AG04449 (cell line): ENCODE measurements around the gene CELA2A.

Experiments
- CTCF ChIA-PET: fragments of 350-600 bp; formaldehyde crosslinking; extraction: SDS; loops from one replicate; lab custom pipeline; 2021; ENCODE audit warnings: antibody characterized with exemption; lab: Yijun Ruan, JAX
- POLR2A ChIA-PET: fragments of 400-600, 350-600 bp; formaldehyde crosslinking; extraction: SDS; loops from one replicate; lab custom pipeline; 2020; ENCODE audit warnings: antibody characterized with exemption, inconsistent platforms; lab: Yijun Ruan, JAX
- DNase-seq: peaks from one replicate; pipeline ENCODE4 v3.0.0-alpha.2; 2010; ENCODE audit warnings: low read depth, low spot score
- H3K4me3 ChIP-seq: 2 replicates; pipeline ENCODE4 v1.5.1; 2011; ENCODE audit warnings: low read depth, mild to moderate bottlenecking, control low read depth, low read length
- TF ChIP-seq, protein P1 (sequence below): IDR thresholded peaks from one replicate; pipeline ENCODE4 v1.5.1; 2011; ENCODE audit warnings: mild to moderate bottlenecking, moderate library complexity, low read length, control low read depth, inconsistent platforms; ENCODE audit not compliant: insufficient read depth; ENCODE audit errors: missing control alignments

The CELA2A gene

DNA sequence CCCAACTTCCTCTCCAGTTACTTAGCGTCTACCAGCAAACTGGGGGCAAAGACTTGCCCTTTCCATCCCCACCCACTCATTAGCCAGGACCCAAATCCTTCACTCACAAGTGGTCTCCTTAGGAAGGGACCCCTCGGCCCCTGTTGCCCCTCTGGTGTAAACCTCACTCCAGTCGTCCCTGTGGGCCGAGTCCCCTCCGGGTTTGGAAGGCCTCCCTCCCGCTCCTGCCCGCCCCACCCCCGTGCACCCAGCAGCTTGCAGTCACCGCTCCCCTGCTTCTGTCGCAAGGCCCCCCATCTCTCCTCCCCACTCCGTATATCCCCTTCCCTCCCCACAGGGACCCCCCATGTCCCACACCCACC is 45.7 kb upstream of the CELA2A start:
- H3K4me3 ChIP-seq: peak overlapping the region; percentile 83
- TF ChIP-seq, protein P1, sequence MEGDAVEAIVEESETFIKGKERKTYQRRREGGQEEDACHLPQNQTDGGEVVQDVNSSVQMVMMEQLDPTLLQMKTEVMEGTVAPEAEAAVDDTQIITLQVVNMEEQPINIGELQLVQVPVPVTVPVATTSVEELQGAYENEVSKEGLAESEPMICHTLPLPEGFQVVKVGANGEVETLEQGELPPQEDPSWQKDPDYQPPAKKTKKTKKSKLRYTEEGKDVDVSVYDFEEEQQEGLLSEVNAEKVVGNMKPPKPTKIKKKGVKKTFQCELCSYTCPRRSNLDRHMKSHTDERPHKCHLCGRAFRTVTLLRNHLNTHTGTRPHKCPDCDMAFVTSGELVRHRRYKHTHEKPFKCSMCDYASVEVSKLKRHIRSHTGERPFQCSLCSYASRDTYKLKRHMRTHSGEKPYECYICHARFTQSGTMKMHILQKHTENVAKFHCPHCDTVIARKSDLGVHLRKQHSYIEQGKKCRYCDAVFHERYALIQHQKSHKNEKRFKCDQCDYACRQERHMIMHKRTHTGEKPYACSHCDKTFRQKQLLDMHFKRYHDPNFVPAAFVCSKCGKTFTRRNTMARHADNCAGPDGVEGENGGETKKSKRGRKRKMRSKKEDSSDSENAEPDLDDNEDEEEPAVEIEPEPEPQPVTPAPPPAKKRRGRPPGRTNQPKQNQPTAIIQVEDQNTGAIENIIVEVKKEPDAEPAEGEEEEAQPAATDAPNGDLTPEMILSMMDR: no peak
- no peak for DNase-seq
- ChIA-PET CTCF (interaction anchor here (0.9 to 2.5 kb wide), 2 partner anchors 13 to 21 kb away, joined by 3 to 11 read pairs; no protein-coding TSS in a partner anchor), POLR2A (no interaction called here)

DNA sequence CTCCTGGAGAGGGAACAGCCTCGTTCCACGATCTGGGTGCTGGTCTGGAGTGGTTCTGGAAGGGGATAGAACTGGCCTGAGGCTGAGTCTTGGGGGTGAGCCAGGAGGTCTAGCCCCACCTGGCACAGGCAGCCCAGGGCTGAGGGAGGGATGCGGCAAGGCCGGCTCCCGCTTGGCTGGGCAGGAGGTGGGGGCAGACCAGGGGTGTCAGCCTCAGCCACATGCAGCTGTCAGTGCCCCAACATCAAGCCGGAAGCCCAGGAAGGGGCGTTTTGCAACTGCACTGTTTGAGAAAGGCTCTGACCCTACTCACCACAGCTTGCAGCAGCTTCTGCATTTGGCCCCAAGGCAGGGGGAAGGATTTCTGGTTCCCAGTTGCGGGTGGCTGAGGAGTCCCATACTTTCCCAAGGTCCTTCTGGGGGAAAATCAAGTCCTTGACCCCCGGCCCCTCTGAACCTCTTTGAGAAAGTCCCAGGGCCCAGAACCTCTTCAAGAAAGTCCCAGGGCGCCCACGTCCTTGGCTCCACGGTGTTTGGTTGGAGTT is 44.9 kb upstream of the CELA2A start:
- DNase-seq: no peak
- ChIA-PET POLR2A (no interaction called here), CTCF (interaction anchor here (0.9 to 2.5 kb wide), 4 partner anchors 12 to 283 kb away, joined by 3 to 13 read pairs (median 8); no protein-coding TSS in a partner anchor)
- peak overlapping the region; percentile 83 for H3K4me3 ChIP-seq
- TF ChIP-seq, protein P1: no peak

DNA sequence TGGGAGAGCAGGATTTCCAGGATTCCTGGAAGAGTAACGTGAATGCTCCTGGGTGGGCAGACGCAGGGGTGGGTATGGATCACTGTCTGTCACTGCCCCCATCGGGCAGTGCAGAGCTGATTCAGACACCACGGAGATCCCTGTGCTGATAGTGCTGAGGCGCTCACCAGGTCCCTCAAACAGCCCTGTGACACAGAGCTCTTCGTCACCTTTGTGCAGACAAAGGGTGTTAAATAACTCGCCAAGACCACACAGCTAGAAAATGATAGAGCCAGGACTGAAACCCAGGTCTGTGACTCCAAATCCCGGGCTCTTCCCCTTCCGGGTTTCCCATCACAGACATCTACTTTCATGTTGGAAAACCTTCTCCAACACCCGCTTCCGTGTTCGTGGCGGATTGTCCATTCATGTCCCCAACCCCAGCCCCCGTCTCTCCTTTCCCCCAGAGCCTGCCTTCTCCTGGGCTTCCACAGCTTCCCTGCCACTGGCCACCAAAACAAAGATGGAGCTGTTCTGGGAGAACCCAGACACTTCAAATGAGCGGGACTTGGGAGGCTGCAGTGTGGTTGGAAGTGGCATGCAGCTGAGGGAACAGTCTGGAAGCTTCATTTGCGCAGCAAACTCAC is 44.2 kb upstream of the CELA2A start:
- no peak for DNase-seq
- POLR2A ChIA-PET: interaction anchor here (0.9 to 1.1 kb wide), 2 partner anchors 18 to 74 kb away, joined by 4 read pairs; no protein-coding TSS in a partner anchor
- TF ChIP-seq, protein P1: no peak
- CTCF ChIA-PET: interaction anchor here (1.0 to 2.5 kb wide), 4 partner anchors 13 to 284 kb away, joined by 3 to 13 read pairs (median 8); no protein-coding TSS in a partner anchor
- peak overlapping the region; percentile 83 for H3K4me3 ChIP-seq

DNA sequence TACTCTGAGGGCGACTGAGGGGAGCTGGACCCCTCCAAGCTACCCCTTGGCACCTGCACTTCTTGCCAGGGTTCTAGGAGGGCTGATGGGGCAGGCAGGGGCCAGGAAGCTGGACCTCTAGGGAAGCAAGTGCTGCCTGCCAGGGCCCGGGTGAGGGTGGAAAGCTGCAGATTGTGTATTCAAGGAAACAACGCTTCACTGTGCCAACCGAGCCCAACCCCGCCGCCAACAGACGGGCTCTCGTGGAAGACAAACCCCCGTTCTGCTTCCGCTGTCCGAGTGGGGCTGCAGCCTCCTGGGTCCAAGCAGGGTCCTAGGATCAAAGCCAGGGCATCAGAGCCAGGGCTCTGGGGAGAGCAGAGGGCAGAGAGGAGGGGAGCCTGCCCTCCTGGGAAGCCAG is 43.7 kb upstream of the CELA2A start:
- ChIA-PET POLR2A (interaction anchor here (0.9 to 1.1 kb wide), 2 partner anchors 17 to 75 kb away, joined by 4 read pairs; no protein-coding TSS in a partner anchor), CTCF (interaction anchor here (1.0 to 2.5 kb wide), 4 partner anchors 13 to 284 kb away, joined by 3 to 13 read pairs (median 8); no protein-coding TSS in a partner anchor)
- TF ChIP-seq, protein P1: no peak
- no peak for DNase-seq
- no peak overlapping the region for H3K4me3 ChIP-seq

DNA sequence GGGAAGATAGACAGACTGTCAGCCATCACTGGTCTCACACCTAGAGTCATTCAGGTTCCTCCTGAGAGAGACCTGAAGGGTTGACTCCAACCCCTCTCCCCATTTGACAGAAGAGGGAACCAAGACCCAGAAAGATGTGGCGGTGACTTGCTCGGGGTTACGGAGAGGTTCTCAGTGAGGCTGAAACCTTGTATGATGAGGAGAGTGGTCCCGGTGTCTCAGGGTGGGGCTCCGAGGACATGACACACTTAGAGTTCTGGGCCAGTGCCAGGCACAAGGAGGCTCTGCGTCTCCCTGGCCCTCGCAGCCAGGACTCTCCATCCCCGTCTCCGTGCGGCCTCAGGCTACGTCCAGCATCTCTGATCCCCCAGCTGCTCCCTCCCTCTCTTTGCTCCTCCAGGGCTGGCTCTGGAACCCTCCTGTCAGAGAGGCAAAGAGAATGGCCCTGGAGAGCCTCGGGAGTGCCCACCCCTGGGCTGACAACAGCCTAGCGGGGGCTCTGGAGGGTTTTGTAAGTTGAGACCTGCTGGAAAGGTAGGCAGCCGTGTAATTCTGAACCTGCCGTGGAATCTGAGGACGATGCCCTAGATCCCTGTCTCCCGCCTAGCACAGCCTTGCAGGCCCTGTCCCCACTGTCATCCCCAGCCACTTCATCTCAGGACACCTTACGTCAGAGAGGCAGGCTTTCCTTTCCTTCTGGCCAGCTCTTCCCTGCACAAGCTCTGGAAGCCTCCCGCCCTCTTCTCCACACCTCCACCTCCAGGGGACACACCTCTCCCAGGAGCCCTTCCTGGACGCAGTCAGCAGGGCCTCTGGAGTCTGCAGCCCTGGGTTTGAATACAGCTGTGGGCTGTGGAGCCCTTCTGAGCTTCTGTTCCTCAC is 42.7 kb upstream of the CELA2A start:
- TF ChIP-seq, protein P1: no peak
- POLR2A ChIA-PET: interaction anchor here (0.5 kb wide), 1 partner anchor 12 kb away, joined by 3 read pairs; no protein-coding TSS in a partner anchor
- no peak overlapping the region for H3K4me3 ChIP-seq
- CTCF ChIA-PET: interaction anchor here (1.3 to 2.3 kb wide), 2 partner anchors 17 to 90 kb away, joined by 7 to 11 read pairs; no protein-coding TSS in a partner anchor
- DNase-seq: no peak
